K562 (cell line): ENCODE results near the gene SYVN1. TPM values are rescaled to one million over a fixed set of nuclear protein-coding genes. Genes with fewer than 3 reads are reported as not detected.

ENCODE experiments used
- ARID1B ChIP-seq: fragments of 450-650 bp; IDR thresholded peaks from 2 replicates; pipeline ENCODE4 v1.6.1; 2016; ENCODE audit warnings: antibody characterized with exemption, mild to moderate bottlenecking, inconsistent platforms
- BACH1 ChIP-seq: fragments of 200-800 bp; sonication (Bioruptor generic); IDR thresholded peaks from 2 replicates; pipeline ENCODE4 v1.6.1; 2016; ENCODE audit warnings: missing genetic modification characterization, missing compliant biosample characterization
- CBFA2T2 ChIP-seq: fragments of 450-650 bp; conservative IDR thresholded peaks from 2 replicates; pipeline ENCODE4 v1.6.1; 2017; ENCODE audit warnings: mild to moderate bottlenecking
- CEBPG ChIP-seq, 3 experiments: fragments of 200-800 bp in 1 of 3; sonication (Bioruptor generic) in 1 of 3; sonication (generic) in 1 of 3; formaldehyde crosslinking in 1 of 3; IDR thresholded peaks in 2 of 3; conservative IDR thresholded peaks in 1 of 3; 2 replicates each; pipeline versions ENCODE4 v1.6.1 to v1.8.0; 2016 to 2022; ENCODE audit warnings: missing compliant biosample characterization in 2 of 3, missing genetic modification characterization in 2 of 3, mild to moderate bottlenecking in 1 of 3, missing genetic modification reagents in 1 of 3
- CREB3 ChIP-seq: fragments of 450-650 bp; conservative IDR thresholded peaks from 2 replicates; pipeline ENCODE4 v1.6.1; 2016; ENCODE audit warnings: missing genetic modification characterization, low read depth, mild to moderate bottlenecking, missing compliant biosample characterization, moderate library complexity
- ELK1 ChIP-seq: sonication (generic); formaldehyde crosslinking; IDR thresholded peaks from 2 replicates; pipeline ENCODE4 v1.8.1; 2022; ENCODE audit warnings: missing genetic modification reagents
- EWSR1 ChIP-seq: fragments of 450-650 bp; IDR thresholded peaks from 2 replicates; pipeline ENCODE4 v1.6.1; 2018; ENCODE audit warnings: borderline replicate concordance, mild to moderate bottlenecking, low read depth, moderate library complexity; ENCODE audit not compliant: partially characterized antibody
- HDAC1 ChIP-seq, 2 experiments: fragments of 450-650 bp; IDR thresholded peaks; 2 replicates each; pipeline ENCODE4 v1.6.1; 2016 to 2017; ENCODE audit warnings: inconsistent platforms in 1 of 2, mild to moderate bottlenecking in 1 of 2, moderate library complexity in 1 of 2
- HMBOX1 ChIP-seq: sonication (generic); IDR thresholded peaks from 2 replicates; pipeline ENCODE4 v1.6.1; 2016
- NCOA2 ChIP-seq, 2 experiments: fragments of 450-650 bp; IDR thresholded peaks; 2 replicates each; pipeline ENCODE4 v1.6.1; 2018; ENCODE audit warnings: mild to moderate bottlenecking in 2 of 2, moderate library complexity in 1 of 2; ENCODE audit not compliant: partially characterized antibody in 2 of 2
- POLR2A ChIP-seq: fragments of 450-650 bp; conservative IDR thresholded peaks from 2 replicates; pipeline ENCODE4 v1.6.1; 2016
- PRMT5 ChIP-seq: sonication (generic); formaldehyde crosslinking; IDR thresholded peaks from 2 replicates; pipeline ENCODE4 v1.5.0; 2020; ENCODE audit warnings: missing genetic modification reagents
- PRPF4 ChIP-seq: fragments of 200-400 bp; formaldehyde crosslinking; IDR thresholded peaks from one replicate; pipeline ENCODE4 v1.6.1; 2017; ENCODE audit warnings: low read length, low read depth, mild to moderate bottlenecking; ENCODE audit not compliant: insufficient read depth, poor library complexity, severe bottlenecking
- RNF2 ChIP-seq: sonication (generic); IDR thresholded peaks from 2 replicates; pipeline ENCODE4 v1.6.1; 2016
- TBP ChIP-seq: optimal IDR thresholded peaks from 2 replicates; pipeline ENCODE3; 2011; ENCODE audit warnings: low read depth, low read length, improper control_type of control experiment
- TEAD2 ChIP-seq: fragments of 450-650 bp; IDR thresholded peaks from 2 replicates; pipeline ENCODE4 v1.6.1; 2016; ENCODE audit warnings: missing genetic modification characterization, control low read depth, missing compliant biosample characterization
- THRAP3 ChIP-seq: fragments of 450-650 bp; IDR thresholded peaks from 2 replicates; pipeline ENCODE4 v1.6.1; 2016; ENCODE audit warnings: mild to moderate bottlenecking, inconsistent platforms, borderline replicate concordance
- TRIM28 ChIP-seq: fragments of 450-650 bp; IDR thresholded peaks from 2 replicates; pipeline ENCODE4 v1.6.1; 2017
- USF1 ChIP-seq: sonication (generic); formaldehyde crosslinking; IDR thresholded peaks from 2 replicates; pipeline ENCODE4 v1.9.0; 2022; ENCODE audit warnings: mild to moderate bottlenecking, missing genetic modification reagents
- YY1 ChIP-seq, 3 experiments: IDR thresholded peaks; 2 replicates each; pipeline ENCODE4 v1.6.1; 2011; ENCODE audit warnings: low read length in 2 of 3, mild to moderate bottlenecking in 2 of 3, moderate library complexity in 2 of 3, borderline replicate concordance in 1 of 3, control low read depth in 1 of 3, low read depth in 1 of 3; ENCODE audit not compliant: insufficient read depth in 3 of 3, insufficient replicate concordance in 2 of 3, control insufficient read depth in 1 of 3, insufficient read length in 1 of 3; ENCODE audit errors: extremely low read depth in 1 of 3
- ZBTB7A ChIP-seq: IDR thresholded peaks from 2 replicates; pipeline ENCODE4 v1.6.1; 2011; ENCODE audit warnings: low read depth, mild to moderate bottlenecking, low read length, moderate library complexity, borderline replicate concordance; ENCODE audit not compliant: control insufficient read depth
- ZNF277 ChIP-seq: fragments of 250-450 bp; sonication (Bioruptor Pico); IDR thresholded peaks from 2 replicates; pipeline ENCODE4 v1.8.0; 2022; ENCODE audit warnings: inconsistent platforms, mild to moderate bottlenecking, moderate library complexity, borderline replicate concordance
- ZNF551 ChIP-seq: fragments of 250-450 bp; sonication (Bioruptor Pico); IDR thresholded peaks from 2 replicates; pipeline ENCODE4 v1.5.0; 2021; ENCODE audit warnings: mild to moderate bottlenecking, moderate library complexity
- polyA plus RNA-seq, 8 experiments: library from polyadenylated mRNA; depleted of rRNA in 4 of 8; stranded (reverse) in 5 of 8; unstranded in 3 of 8; fragments of >200 nt; fragmentation: Nextera tagmentation in 2 of 8; fragmentation: Illumina TruSeq in 1 of 8; extraction: Ambion mirVana in 2 of 8; extraction: Trizol in 1 of 8; gene quantifications; 2 replicates each; pipeline versions ENCODE4 v1.2.1 to v1.2.3, GENCODE V29; 2011 to 2014; ENCODE audit warnings: inconsistent platforms in 1 of 8, missing spikeins in 1 of 8
- total RNA-seq, 7 experiments: library from RNA; depleted of rRNA in 6 of 7; stranded (reverse); fragments of >200 nt in 6 of 7; fragmentation: Illumina TruSeq in 2 of 7; extraction: Trizol in 2 of 7; gene quantifications; 2 replicates each; pipeline versions ENCODE4 v1.2.1 to v1.2.3, GENCODE V29; 2011 to 2021; ENCODE audit warnings: low replicate concordance in 1 of 7

SYVN1 gene
- total and polyA plus RNA-seq, 9 of the 15 experiments (the other 6 are each of a cell fraction or from before 2014, with no cell fraction given), result 0.41 to 47.4 (median 9.9) TPM

GRCh38 chr11:65181569-65182257 lies 47.4 kb upstream of the SYVN1 start, which contains the start of gene CAPN1 (continued):
- TF ChIP-seq PRMT5 (CRISPR knock-in tag) (no peak), CEBPG (CRISPR knock-in tag; IDR thresholded peaks at IDR 0.05) (no peak), CEBPG (tag; conservative IDR thresholded peaks at IDR 0.05 in 1 of 2, IDR thresholded peaks at IDR 0.05 in 1 of 2) (no peak), PRPF4 (no peak), TBP (peak; percentile 17), ELK1 (no peak), CBFA2T2 (0 out of 2 replicates have a peak, but pooled peaks have one; percentile 38), YY1 (IDR thresholded peaks at IDR 0.05; ENCODE audit: borderline replicate concordance in 1 of 3, control insufficient read depth in 1 of 3, extremely low read depth in 1 of 3, insufficient read depth in 3 of 3, insufficient read length in 1 of 3, insufficient replicate concordance in 2 of 3, low read depth in 1 of 3, low read length in 2 of 3) (no peak), ZNF277 (no peak), ARID1B (peak; percentile 62), TRIM28 (no peak), POLR2A (no peak), ZBTB7A (peak; percentile 86), HMBOX1 (no peak), RNF2 (0 out of 2 replicates have a peak, but pooled peaks have one; percentile 28), ZNF551 (CRISPR knock-in tag) (no peak), USF1 (CRISPR knock-in tag) (no peak), HDAC1 (IDR thresholded peaks at IDR 0.05) (no peak), THRAP3 (no peak), CREB3 (tag) (no peak), TEAD2 (tag) (no peak), EWSR1 (no peak), NCOA2 (IDR thresholded peaks at IDR 0.05; ENCODE audit: partially characterized antibody in 2 of 2) (no peak), BACH1 (tag) (no peak)
